BE2C (cell line): ENCODE results near the gene MPV17L2.

Experiments used
- DNase-seq: peaks from one replicate; pipeline ENCODE4 v3.0.0-alpha.2; 2020
- H3K27me3 ChIP-seq: fragments of 250-450 bp; sonication (Bioruptor Pico); 2 replicates; pipeline ENCODE4 v1.5.1; 2020; ENCODE audit warnings: mild to moderate bottlenecking
- H3K36me3 ChIP-seq: fragments of 250-450 bp; sonication (Bioruptor Pico); 2 replicates; pipeline ENCODE4 v1.5.1; 2020; ENCODE audit warnings: mild to moderate bottlenecking
- H3K4me1 ChIP-seq: fragments of 250-450 bp; sonication (Bioruptor Pico); 2 replicates; pipeline ENCODE4 v1.5.1; 2020
- H3K4me3 ChIP-seq: 2 replicates; pipeline ENCODE4 v1.5.1; 2011; ENCODE audit warnings: low read depth, low read length
- H3K9me3 ChIP-seq: fragments of 250-450 bp; sonication (Bioruptor Pico); 2 replicates; pipeline ENCODE4 v1.5.1; 2020
- CTCF ChIP-seq: IDR thresholded peaks from 2 replicates; pipeline ENCODE4 v1.5.1; 2012; ENCODE audit warnings: mild to moderate bottlenecking, low read depth, low read length

Gene MPV17L2

GRCh38 chr19:18172331-18173053, 20.5 kb upstream of the MPV17L2 start:
- TF ChIP-seq CTCF: no peak
- DNase-seq: no peak
- Histone ChIP-seq H3K36me3 (peaks cover 15% of the 10 kb centered on the region), H3K9me3 (no peaks in the 10 kb centered on the region), H3K4me3 (no peak overlapping the region), H3K4me1 (peaks cover 4% of the 10 kb centered on the region), H3K27me3 (peaks cover 15% of the 10 kb centered on the region)

GRCh38 chr19:18173054-18173571, 19.9 kb upstream of the MPV17L2 start:
- Histone ChIP-seq H3K4me3 (peak overlapping the region; percentile 64), H3K36me3 (peaks cover 10% of the 10 kb centered on the region), H3K4me1 (peaks cover 4% of the 10 kb centered on the region), H3K27me3 (peaks cover 15% of the 10 kb centered on the region), H3K9me3 (no peaks in the 10 kb centered on the region)
- DNase-seq: no peak
- no peak for TF ChIP-seq CTCF

- DNase-seq: peak; percentile 58
- Histone ChIP-seq H3K9me3 (no peaks in the 10 kb centered on the region), H3K4me3 (peak within 1 kb of the TSS; percentile 64), H3K4me1 (peaks cover 4% of the 10 kb centered on the region), H3K36me3 (peaks cover 6% of the 10 kb centered on the region), H3K27me3 (peaks cover 15% of the 10 kb centered on the region)
- TF ChIP-seq CTCF: no peak
Observed at GRCh38 chr19:18173572-18174288, 19.3 kb upstream of the MPV17L2 start, which contains the start of gene IFI30. Gene IFI30, plus strand, starts transcription at chr19:18173813. Its CDS starts 29 bp downstream, at chr19:18173842.

- H3K4me3 ChIP-seq: no peak overlapping the region
Observed at GRCh38 chr19:18174983-18175382, 18.0 kb upstream of the MPV17L2 start.

GRCh38 chr19:18176367-18177310, 16.4 kb upstream of the MPV17L2 start:
- H3K27me3 ChIP-seq: peaks cover 25% of the 10 kb centered on the region
- no peak overlapping the region for H3K4me3 ChIP-seq
- no peak for DNase-seq
- H3K36me3 ChIP-seq: no peaks in the 10 kb centered on the region; the same call in 1 of the 2 replicates
- peaks cover 4% of the 10 kb centered on the region for H3K4me1 ChIP-seq
- no peaks in the 10 kb centered on the region for H3K9me3 ChIP-seq
- TF ChIP-seq CTCF: no peak

More at GRCh38 chr19:18174983-18175382, 18.0 kb upstream of the MPV17L2 start:
- H3K27me3 ChIP-seq: peaks cover 17% of the 10 kb centered on the region
- no peak for DNase-seq
- peaks cover 4% of the 10 kb centered on the region for H3K4me1 ChIP-seq
- no peak for TF ChIP-seq CTCF
- no peaks in the 10 kb centered on the region for H3K9me3 ChIP-seq
- no peaks in the 10 kb centered on the region; the same call in 1 of the 2 replicates for H3K36me3 ChIP-seq
